H1 (cell line): Measurements from ENCODE around the gene KNDC1. TPM values are rescaled to one million over a fixed set of nuclear protein-coding genes. Genes with fewer than 3 reads are reported as not detected.

Experiments used
- CTCF ChIA-PET: fragments of 300-600 bp; sonication (Branson Sonifier 250); formaldehyde crosslinking; loops from one replicate; lab custom pipeline; 2021; ENCODE audit not compliant: partially characterized antibody; lab: Charles Lee
- POLR2A ChIA-PET: fragments of 300-600 bp; sonication (Branson Sonifier 250); formaldehyde crosslinking; loops from one replicate; lab custom pipeline; 2021; ENCODE audit warnings: inconsistent platforms; ENCODE audit not compliant: partially characterized antibody; lab: Charles Lee
- DNase-seq, 2 experiments: peaks; one replicate each; pipeline versions ENCODE4 v3.0.0 to v3.0.0-alpha.2; 2010 to 2022; ENCODE audit warnings: low spot score in 2 of 2, low read depth in 1 of 2, mixed read lengths in 1 of 2
- FAIRE-seq: peaks from 2 replicates; lab custom pipeline; 2011; peaks lifted over from hg19 to GRCh38; lab: Jason Lieb, UNC
- H2AFZ ChIP-seq: 2 replicates; pipeline ENCODE4 v1.8.1; 2012; ENCODE audit warnings: low read length, inconsistent platforms
- H2AK5ac ChIP-seq: 2 replicates; pipeline ENCODE4 v1.6.1; 2013; ENCODE audit warnings: low read depth, low read length
- H2BK120ac ChIP-seq: replicated peaks from 2 replicates; pipeline ENCODE3; 2013; ENCODE audit warnings: low read depth, low read length, inconsistent platforms
- H2BK12ac ChIP-seq: 2 replicates; pipeline ENCODE4 v1.6.1; 2013; ENCODE audit warnings: low read depth, low read length
- H2BK15ac ChIP-seq: 2 replicates; pipeline ENCODE4 v1.6.1; 2013; ENCODE audit warnings: low read length
- H2BK20ac ChIP-seq: 2 replicates; pipeline ENCODE4 v1.6.1; 2013; ENCODE audit warnings: low read length
- H2BK5ac ChIP-seq: 2 replicates; pipeline ENCODE4 v1.6.1; 2013; ENCODE audit warnings: low read depth, low read length
- H3K14ac ChIP-seq: 2 replicates; pipeline ENCODE4 v1.6.1; 2013; ENCODE audit warnings: inconsistent platforms; ENCODE audit not compliant: insufficient read length
- H3K18ac ChIP-seq: 2 replicates; pipeline ENCODE4 v1.6.1; 2013; ENCODE audit warnings: low read length; ENCODE audit errors: extremely low read depth
- H3K23ac ChIP-seq: 2 replicates; pipeline ENCODE4 v1.6.1; 2013; ENCODE audit warnings: inconsistent platforms; ENCODE audit not compliant: insufficient read length
- H3K23me2 ChIP-seq: 2 replicates; pipeline ENCODE4 v1.6.1; 2013; ENCODE audit warnings: low read depth, low read length
- H3K27ac ChIP-seq: 2 replicates; pipeline ENCODE4 v1.6.1; 2011; ENCODE audit warnings: low read depth, low read length, inconsistent platforms
- H3K27me3 ChIP-seq, 4 experiments: replicated peaks in 1 of 4; 1 replicate in 1 of 4; 2 replicates in 3 of 4; pipeline versions ENCODE4 v1.6.1 to v1.8.1; 2011 to 2013; ENCODE audit warnings: low read length in 3 of 4, mild to moderate bottlenecking in 3 of 4, inconsistent platforms in 2 of 4, mixed read lengths in 2 of 4, moderate library complexity in 1 of 4; ENCODE audit not compliant: control insufficient read depth in 3 of 4, insufficient read depth in 3 of 4; ENCODE audit errors: extremely low read depth in 1 of 4
- H3K36me3 ChIP-seq, 4 experiments: 2 replicates each; pipeline versions ENCODE4 v1.6.1 to v1.8.1; 2011 to 2013; ENCODE audit warnings: mild to moderate bottlenecking in 4 of 4, low read length in 3 of 4, moderate library complexity in 2 of 4, control low read depth in 1 of 4, inconsistent platforms in 1 of 4; ENCODE audit not compliant: insufficient read depth in 4 of 4, control insufficient read depth in 2 of 4
- H3K4ac ChIP-seq: replicated peaks from 2 replicates; pipeline ENCODE3; 2013; ENCODE audit warnings: low read length, low read depth, mixed read lengths, inconsistent platforms; ENCODE audit not compliant: insufficient read length
- H3K4me1 ChIP-seq, 4 experiments: replicated peaks in 1 of 4; 1 replicate in 1 of 4; 2 replicates in 3 of 4; pipeline versions ENCODE4 v1.6.1 to v1.8.1; 2011 to 2013; ENCODE audit warnings: low read length in 3 of 4, inconsistent platforms in 2 of 4, mixed read lengths in 1 of 4; ENCODE audit not compliant: insufficient read depth in 4 of 4, control insufficient read depth in 3 of 4
- H3K4me2 ChIP-seq, 2 experiments: 2 replicates each; pipeline versions ENCODE4 v1.6.1 to v1.8.1; 2011 to 2013; ENCODE audit warnings: low read depth in 2 of 2, low read length in 2 of 2, control low read depth in 1 of 2, inconsistent platforms in 1 of 2, mild to moderate bottlenecking in 1 of 2; ENCODE audit not compliant: insufficient read depth in 1 of 2
- H3K4me3 ChIP-seq, 4 experiments: fragments of 200-600, 300-600 bp in 1 of 4; sonication (generic), shearing (Covaris generic), sonication (Bioruptor Twin) in 1 of 4; 2 replicates each; pipeline versions ENCODE4 v1.5.1 to v1.8.1; 2011 to 2016; ENCODE audit warnings: low read length in 4 of 4, low read depth in 3 of 4, control low read depth in 2 of 4, inconsistent platforms in 2 of 4, mild to moderate bottlenecking in 2 of 4, mixed read lengths in 1 of 4, moderate library complexity in 1 of 4; ENCODE audit not compliant: insufficient read depth in 2 of 4; ENCODE audit errors: extremely low read depth in 1 of 4
- H3K56ac ChIP-seq: replicated peaks from 2 replicates; pipeline ENCODE3; 2013; ENCODE audit warnings: low read depth, mild to moderate bottlenecking, mixed read lengths, low read length, inconsistent platforms; ENCODE audit not compliant: insufficient read length
- H3K79me1 ChIP-seq: 2 replicates; pipeline ENCODE4 v1.6.1; 2013; ENCODE audit warnings: low read depth, low read length, control low read depth
- H3K79me2 ChIP-seq, 2 experiments: 2 replicates each; pipeline versions ENCODE4 v1.6.1 to v1.8.1; 2012 to 2013; ENCODE audit warnings: low read length in 2 of 2, mild to moderate bottlenecking in 2 of 2, inconsistent platforms in 1 of 2; ENCODE audit not compliant: insufficient read depth in 2 of 2, control insufficient read depth in 1 of 2
- H3K9ac ChIP-seq, 4 experiments: replicated peaks in 1 of 4; 1 replicate in 1 of 4; 2 replicates in 3 of 4; pipeline versions ENCODE4 v1.6.1 to v1.8.1; 2011 to 2013; ENCODE audit warnings: low read depth in 3 of 4, low read length in 3 of 4, control low read depth in 2 of 4, mild to moderate bottlenecking in 2 of 4, moderate library complexity in 2 of 4, inconsistent platforms in 1 of 4; ENCODE audit errors: extremely low read depth in 1 of 4
- H3K9me3 ChIP-seq, 2 experiments: 2 replicates each; pipeline versions ENCODE4 v1.6.1 to v1.8.1; 2012 to 2013; ENCODE audit warnings: mild to moderate bottlenecking in 2 of 2, moderate library complexity in 2 of 2, control low read depth in 1 of 2, inconsistent platforms in 1 of 2, low read depth in 1 of 2, low read length in 1 of 2, mixed read lengths in 1 of 2; ENCODE audit not compliant: insufficient read depth in 2 of 2
- H4K20me1 ChIP-seq, 2 experiments: replicated peaks in 1 of 2; 2 replicates each; pipeline versions ENCODE3 to v1.8.1; 2011 to 2013; ENCODE audit warnings: inconsistent platforms in 2 of 2, low read length in 2 of 2, mild to moderate bottlenecking in 1 of 2; ENCODE audit not compliant: insufficient read depth in 2 of 2, control insufficient read depth in 1 of 2
- H4K5ac ChIP-seq: 2 replicates; pipeline ENCODE4 v1.6.1; 2013; ENCODE audit warnings: low read length, low read depth, mixed read lengths, inconsistent platforms; ENCODE audit not compliant: insufficient read length
- H4K8ac ChIP-seq: 2 replicates; pipeline ENCODE4 v1.8.0; 2013; ENCODE audit warnings: mild to moderate bottlenecking, moderate library complexity, low read length, inconsistent platforms; ENCODE audit not compliant: insufficient read depth; ENCODE audit errors: extremely low read depth
- H4K91ac ChIP-seq: replicated peaks from 2 replicates; pipeline ENCODE3; 2013; ENCODE audit warnings: low read length, mixed read lengths, inconsistent platforms; ENCODE audit not compliant: insufficient read length
- BRCA1 ChIP-seq: IDR thresholded peaks from 2 replicates; pipeline ENCODE4 v1.6.1; 2012; ENCODE audit warnings: low read depth, low read length, improper control_type of control experiment
- CHD1 ChIP-seq: IDR thresholded peaks from 2 replicates; pipeline ENCODE4 v1.6.1; 2012; ENCODE audit warnings: low read depth, low read length, improper control_type of control experiment
- EZH2 ChIP-seq: fragments of 200-600 bp; sonication (generic); IDR thresholded peaks from 2 replicates; pipeline ENCODE4 v1.7.1; 2012; ENCODE audit warnings: low read depth, mild to moderate bottlenecking, moderate library complexity, low read length, inconsistent platforms; ENCODE audit not compliant: severe bottlenecking
- HDAC6 ChIP-seq: IDR thresholded peaks from one replicate; pipeline ENCODE4 v1.7.1; 2012; ENCODE audit warnings: low read depth, mild to moderate bottlenecking, inconsistent platforms, low read length, moderate library complexity
- KDM1A ChIP-seq: fragments of 200-600, 300-600 bp; sonication (generic); IDR thresholded peaks from 2 replicates; pipeline ENCODE4 v1.7.1; 2016; ENCODE audit warnings: mild to moderate bottlenecking, low read length, borderline replicate concordance
- NANOG ChIP-seq: IDR thresholded peaks from 2 replicates; pipeline ENCODE4 v1.6.1; 2011; ENCODE audit warnings: low read length, low read depth, mild to moderate bottlenecking, inconsistent platforms; ENCODE audit not compliant: insufficient read depth, poor library complexity, severe bottlenecking
- POLR2AphosphoS5 ChIP-seq: IDR thresholded peaks from 2 replicates; pipeline ENCODE4 v1.6.1; 2011; ENCODE audit warnings: low read depth, low read length
- RFX5 ChIP-seq: IDR thresholded peaks from 2 replicates; pipeline ENCODE4 v1.6.1; 2011; ENCODE audit warnings: low read depth, low read length, improper control_type of control experiment, borderline replicate concordance
- SAP30 ChIP-seq: fragments of 300-600 bp; sonication (generic); IDR thresholded peaks from 2 replicates; pipeline ENCODE4 v1.7.1; 2012; ENCODE audit warnings: low read length, moderate library complexity, mild to moderate bottlenecking, inconsistent platforms; ENCODE audit not compliant: insufficient read depth, insufficient replicate concordance
- SP4 ChIP-seq: IDR thresholded peaks from 2 replicates; pipeline ENCODE4 v1.6.1; 2012; ENCODE audit warnings: low read length, inconsistent platforms
- ZNF274 ChIP-seq: IDR thresholded peaks from 2 replicates; pipeline ENCODE4 v1.7.0; 2012; ENCODE audit warnings: low read length, borderline replicate concordance; ENCODE audit errors: extremely low read depth
- WGBS, 2 experiments: shearing (Covaris generic) in 1 of 2; methylation state at CpG; one replicate each; pipeline versions ENCODE4 v1.1.6 to v1.1.7; 2013 to 2015; ENCODE audit warnings: low lambda C conversion rate in 2 of 2, mixed read lengths in 2 of 2, inconsistent platforms in 1 of 2, low coverage in 1 of 2, missing lambda C conversion rate in 1 of 2; ENCODE audit not compliant: insufficient replicate concordance in 2 of 2, insufficient coverage in 1 of 2, insufficient read length in 1 of 2; ENCODE audit errors: extremely low coverage in 1 of 2, missing lambda C conversion rate in 1 of 2; 5-methylcytosine and 5-hydroxymethylcytosine counted together
- polyA plus RNA-seq, 7 experiments: library from polyadenylated mRNA; depleted of rRNA in 3 of 7; stranded (reverse) in 5 of 7; unstranded in 2 of 7; fragments of >200 nt in 5 of 7; fragments of 200-250 nt in 2 of 7; gene quantifications; 1 replicate in 5 of 7; 2 replicates in 1 of 7; 4 replicates in 1 of 7; pipeline versions ENCODE4 v1.2.1 to v1.2.3, GENCODE V29; 2011 to 2013; ENCODE audit warnings: missing spikeins in 2 of 7, mixed read lengths in 2 of 7
- total RNA-seq: library from RNA; stranded (reverse); fragmentation: NEBNext Ultra II Directional; extraction: Animal tissue kit (Norgen Biotek cat#: 25700); gene quantifications from 2 replicates; pipeline ENCODE4 v1.2.1, GENCODE V29; 2021

Gene KNDC1
- total and polyA plus RNA-seq, 2 of the 8 experiments (the other 6 are each of a cell fraction or from before 2014, with no cell fraction given) = 7.5 to 16.7 TPM

DNA sequence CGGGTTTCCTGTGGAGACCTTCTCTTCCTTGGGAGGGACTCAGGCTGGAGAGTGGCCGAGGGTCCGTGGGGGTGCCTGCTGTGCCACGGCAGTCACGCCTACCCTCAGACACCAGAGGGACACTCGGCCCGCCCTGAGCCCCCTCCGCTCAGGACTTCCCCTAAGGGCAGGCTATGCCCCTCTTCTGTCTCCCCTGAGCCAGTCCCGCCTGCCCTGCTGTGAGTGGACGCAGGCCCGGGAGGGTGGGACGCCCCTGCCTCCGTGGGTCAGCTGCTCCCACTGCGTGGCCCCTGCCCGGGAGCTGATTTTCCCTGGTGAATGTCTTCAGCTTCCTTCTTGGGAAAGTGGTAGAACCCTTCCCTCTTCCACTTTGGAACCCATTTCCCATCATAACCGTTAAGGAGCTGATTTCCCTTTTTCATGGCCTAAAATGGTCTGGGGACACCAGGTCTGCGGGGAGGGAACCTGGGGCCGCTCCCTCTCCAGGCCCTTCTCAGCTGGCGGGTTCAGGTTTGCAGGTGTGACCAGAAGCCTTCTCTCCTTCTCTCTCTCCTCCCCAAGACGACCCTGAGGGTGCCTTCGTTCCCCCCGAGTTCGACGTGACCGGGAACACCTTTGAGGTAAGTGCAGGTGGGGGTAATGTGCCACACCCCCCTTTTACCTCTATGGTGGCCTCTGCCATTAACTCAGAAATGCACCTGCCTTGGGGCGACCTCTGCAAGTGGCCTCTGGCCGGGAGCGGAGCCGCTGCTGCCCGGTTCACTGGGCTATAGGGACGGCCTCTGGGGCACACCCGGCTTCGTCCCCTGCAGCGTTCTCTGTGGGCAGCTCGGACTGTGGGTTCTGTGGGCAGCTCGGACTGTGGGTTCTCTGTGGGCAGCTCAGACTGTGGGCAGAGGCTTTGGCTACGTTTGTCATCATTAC lies 7.9 kb downstream of the KNDC1 start:
- WGBS, 2 experiments = 95% methylated on average over 33 of the region's 37 CpGs; no CpG with 5 or more reads in 1 of the 2 experiments
- DNase-seq (no peak), FAIRE-seq (no peak)
- peaks cover 0 to 18% (median 9%) of the 10 kb centered on the region in 4 experiments; a peak in 5 of 8 replicates for H3K36me3 ChIP-seq
- H4K91ac ChIP-seq = no peak overlapping the region
- H3K27ac ChIP-seq = no peak overlapping the region
- H3K79me2 ChIP-seq = no peaks in the 10 kb centered on the region; a peak in 1 of 4 replicates
- H2BK15ac ChIP-seq = no peak overlapping the region
- no peak overlapping the region for H3K4me3 ChIP-seq
- no peak overlapping the region for H3K14ac ChIP-seq
- H4K20me1 ChIP-seq = peaks cover 0 to 13% of the 10 kb centered on the region in 2 experiments
- no peak overlapping the region for H3K23ac ChIP-seq
- no peak overlapping the region for H3K9ac ChIP-seq
- no peak overlapping the region for H2BK12ac ChIP-seq
- H2AFZ ChIP-seq = no peak overlapping the region
- TF ChIP-seq SP4 (no peak), NANOG (no peak), POLR2AphosphoS5 (no peak), EZH2 (no peak), SAP30 (no peak), ZNF274 (no peak), HDAC6 (no peak), RFX5 (no peak), BRCA1 (no peak), CHD1 (no peak), KDM1A (no peak)
- ChIA-PET POLR2A (interaction anchor here (0.9 to 1.6 kb wide), 5 partner anchors 9 to 18 kb away, joined by 3 to 6 read pairs (median 4); no protein-coding TSS in a partner anchor), CTCF (interaction anchor here (0.8 to 1.3 kb wide), 2 partner anchors 30 to 57 kb away, joined by 3 read pairs; no protein-coding TSS in a partner anchor)
- H3K18ac ChIP-seq = no peak overlapping the region
- H3K4ac ChIP-seq = no peak overlapping the region
- H4K5ac ChIP-seq = no peak overlapping the region
- H3K56ac ChIP-seq = no peak overlapping the region
- peak overlapping the region; percentile 51; the same call in 1 of the 2 replicates for H4K8ac ChIP-seq
- H2BK5ac ChIP-seq = no peak overlapping the region
- no peaks in the 10 kb centered on the region for H3K27me3 ChIP-seq
- no peak overlapping the region for H2AK5ac ChIP-seq
- H3K79me1 ChIP-seq = peaks cover 11% of the 10 kb centered on the region
- no peak overlapping the region for H2BK120ac ChIP-seq
- no peak overlapping the region for H2BK20ac ChIP-seq
- peaks cover 0 to 16% (median 8%) of the 10 kb centered on the region in 4 experiments; a peak in 6 of 7 replicates for H3K4me1 ChIP-seq
- H3K4me2 ChIP-seq = no peak overlapping the region
- no peaks in the 10 kb centered on the region for H3K23me2 ChIP-seq
- no peaks in the 10 kb centered on the region; a peak in 1 of 4 replicates for H3K9me3 ChIP-seq
